Measurements from ENCODE around the gene GRAMD4. TPM values are rescaled to one million over a fixed set of nuclear protein-coding genes. Genes with fewer than 3 reads are reported as not detected.

The GRAMD4 gene
- total RNA-seq, 2 experiments from 2014 or later, result 41.2 to 42.1 TPM

- Mint-ChIP-seq H3K27ac (peak overlapping the region; percentile 94), H3K4me1 (ENCODE audit: low read depth) (peaks cover 52% of the 10 kb centered on the region), H3K27me3 (ENCODE audit: low read depth) (peaks cover 3% of the 10 kb centered on the region), H3K36me3 (ENCODE audit: low read depth) (no peaks in the 10 kb centered on the region), H3K9me3 (ENCODE audit: insufficient read depth) (no peaks in the 10 kb centered on the region), H3K4me3 (no peak overlapping the region)
- ChIA-PET CTCF (no interaction called here), POLR2A (interaction anchor here (0.6 to 2.2 kb wide), 2 partner anchors 20 to 1431 kb away, joined by 3 to 6 read pairs; partner anchors contain the start of gene NUP50)
- DNase-seq (no peak), ATAC-seq (no peak)
Measured at GRCh38 chr22:46593996-46594946, 25.9 kb upstream of the GRAMD4 start.

DNA sequence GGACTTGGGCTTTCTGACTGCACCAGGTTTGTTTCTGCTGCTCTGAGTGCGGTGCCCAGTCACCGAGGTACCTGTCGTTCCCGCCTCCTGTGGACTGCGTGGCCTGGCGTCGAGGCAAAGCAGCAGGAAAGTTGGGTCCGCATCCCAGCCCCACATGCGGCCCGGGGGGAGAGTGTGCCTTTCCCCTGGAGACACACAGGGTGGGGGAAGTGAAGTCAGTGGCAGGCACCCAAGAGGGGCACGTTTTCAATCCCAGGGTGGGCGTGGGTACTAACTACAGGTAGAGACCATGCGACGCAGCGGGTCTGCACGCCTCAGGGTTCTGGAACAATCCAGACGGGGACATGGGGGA lies 25.3 kb upstream of the GRAMD4 start:
- DNase-seq (no peak), ATAC-seq (no peak)
- H3K36me3 Mint-ChIP-seq (ENCODE audit: low read depth), result no peaks in the 10 kb centered on the region
- peaks cover 52% of the 10 kb centered on the region for H3K4me1 Mint-ChIP-seq (ENCODE audit: low read depth)
- H3K4me3 Mint-ChIP-seq, result no peak overlapping the region
- no peak overlapping the region for H3K27ac Mint-ChIP-seq
- peaks cover 3% of the 10 kb centered on the region for H3K27me3 Mint-ChIP-seq (ENCODE audit: low read depth)
- ChIA-PET CTCF (no interaction called here), POLR2A (interaction anchor here (1.5 kb wide), 1 partner anchor 20 kb away, joined by 3 read pairs; no protein-coding TSS in a partner anchor)
- H3K9me3 Mint-ChIP-seq (ENCODE audit: insufficient read depth), result no peaks in the 10 kb centered on the region

DNA sequence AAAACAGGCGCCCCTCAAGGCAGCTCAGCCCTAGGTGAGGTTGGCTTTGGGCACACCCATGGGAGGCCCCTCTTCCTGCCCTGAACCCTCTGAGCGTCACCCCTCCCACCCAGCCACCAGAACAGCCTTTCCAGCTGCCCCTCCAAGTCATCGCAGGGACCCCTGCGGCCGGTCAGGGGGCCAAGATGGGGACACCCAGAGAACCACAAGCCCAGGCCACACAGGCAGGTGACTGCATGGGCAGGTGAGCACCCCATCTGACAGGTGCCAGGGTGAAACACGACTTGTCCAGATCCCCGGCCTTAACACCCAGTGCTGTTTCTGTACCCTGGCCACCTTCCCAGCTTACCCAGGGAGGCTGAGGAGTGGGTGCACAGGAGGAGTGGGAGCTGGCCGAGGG lies 24.6 kb upstream of the GRAMD4 start:
- Mint-ChIP-seq H3K4me1 (ENCODE audit: low read depth) (peaks cover 47% of the 10 kb centered on the region), H3K4me3 (no peak overlapping the region), H3K36me3 (ENCODE audit: low read depth) (no peaks in the 10 kb centered on the region), H3K27me3 (ENCODE audit: low read depth) (peaks cover 3% of the 10 kb centered on the region), H3K9me3 (ENCODE audit: insufficient read depth) (no peaks in the 10 kb centered on the region), H3K27ac (no peak overlapping the region)
- DNase-seq (no peak), ATAC-seq (no peak)
- CTCF ChIA-PET, result no interaction called here
- POLR2A ChIA-PET, result interaction anchor here (1.5 kb wide), 1 partner anchor 19 kb away, joined by 3 read pairs; no protein-coding TSS in a partner anchor

- CTCF ChIA-PET, result no interaction called here
- POLR2A ChIA-PET, result interaction anchor here (1.5 kb wide), 1 partner anchor 18 kb away, joined by 3 read pairs; no protein-coding TSS in a partner anchor
- no peaks in the 10 kb centered on the region for H3K9me3 Mint-ChIP-seq (ENCODE audit: insufficient read depth)
- peaks cover 3% of the 10 kb centered on the region for H3K27me3 Mint-ChIP-seq (ENCODE audit: low read depth)
- peaks cover 42% of the 10 kb centered on the region for H3K4me1 Mint-ChIP-seq (ENCODE audit: low read depth)
- H3K36me3 Mint-ChIP-seq (ENCODE audit: low read depth), result no peaks in the 10 kb centered on the region
- DNase-seq (no peak), ATAC-seq (no peak)
- H3K27ac Mint-ChIP-seq, result no peak overlapping the region
- no peak overlapping the region for H3K4me3 Mint-ChIP-seq
Measured at GRCh38 chr22:46596032-46596441, 24.1 kb upstream of the GRAMD4 start.

DNA sequence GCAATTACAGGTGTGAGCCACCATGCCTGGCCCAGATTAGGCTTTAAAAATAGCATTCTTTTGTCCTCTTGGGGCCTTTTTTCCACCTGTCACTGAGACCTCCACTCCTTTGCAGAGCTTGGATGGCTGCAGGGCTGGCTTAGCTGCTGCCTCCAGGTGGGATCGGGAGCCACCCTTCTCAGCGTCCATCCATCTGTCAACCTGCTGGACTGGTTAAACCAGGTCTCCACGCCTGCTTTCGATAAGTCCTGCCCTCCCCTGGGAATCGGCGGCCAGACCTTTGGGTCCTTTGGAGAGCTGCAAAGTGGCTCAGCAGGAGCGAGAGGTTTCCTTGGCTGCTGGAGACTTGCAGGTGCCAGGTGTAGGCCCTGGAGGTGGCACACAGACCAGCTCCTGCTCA lies 23.4 kb upstream of the GRAMD4 start:
- Mint-ChIP-seq H3K27ac (peak overlapping the region; percentile 7), H3K4me1 (ENCODE audit: low read depth) (peaks cover 35% of the 10 kb centered on the region), H3K9me3 (ENCODE audit: insufficient read depth) (no peaks in the 10 kb centered on the region), H3K27me3 (ENCODE audit: low read depth) (peaks cover 3% of the 10 kb centered on the region), H3K36me3 (ENCODE audit: low read depth) (no peaks in the 10 kb centered on the region), H3K4me3 (no peak overlapping the region)
- POLR2A ChIA-PET, result no interaction called here
- CTCF ChIA-PET, result no interaction called here
- ATAC-seq, result no peak
- no peak for DNase-seq

DNA sequence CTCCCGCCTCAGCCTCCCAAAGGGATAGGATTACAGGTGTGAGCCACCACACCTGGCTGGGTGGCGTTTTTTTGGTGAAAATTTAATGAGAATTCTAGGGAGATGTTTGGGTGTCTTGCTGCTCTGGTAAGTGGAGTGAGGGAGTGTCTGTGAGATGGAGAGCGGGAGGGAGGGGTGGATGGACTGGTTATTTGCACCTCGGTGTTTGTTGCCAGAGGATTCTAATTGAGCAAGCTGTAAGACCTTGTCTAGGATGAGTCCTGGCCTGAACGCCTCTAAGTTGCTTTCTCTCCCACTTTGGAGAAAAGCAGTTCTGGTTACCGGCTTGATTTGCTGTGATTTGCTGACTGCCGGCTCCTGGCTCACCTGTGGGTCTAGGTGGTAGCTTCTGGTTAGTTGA lies 22.0 kb upstream of the GRAMD4 start:
- ChIA-PET CTCF (interaction anchor here (1.4 kb wide), 1 partner anchor 35 kb away, joined by 6 read pairs; no protein-coding TSS in a partner anchor), POLR2A (interaction anchor here (0.6 to 0.7 kb wide), 2 partner anchors 186 to 264 kb away, joined by 3 read pairs; no protein-coding TSS in a partner anchor)
- H3K4me3 Mint-ChIP-seq, result no peak overlapping the region
- DNase-seq, result no peak
- ATAC-seq, result no peak
- H3K9me3 Mint-ChIP-seq (ENCODE audit: insufficient read depth), result no peaks in the 10 kb centered on the region
- H3K4me1 Mint-ChIP-seq (ENCODE audit: low read depth), result peaks cover 24% of the 10 kb centered on the region
- no peaks in the 10 kb centered on the region for H3K36me3 Mint-ChIP-seq (ENCODE audit: low read depth)
- H3K27me3 Mint-ChIP-seq (ENCODE audit: low read depth), result peaks cover 3% of the 10 kb centered on the region
- H3K27ac Mint-ChIP-seq, result no peak overlapping the region

DNA sequence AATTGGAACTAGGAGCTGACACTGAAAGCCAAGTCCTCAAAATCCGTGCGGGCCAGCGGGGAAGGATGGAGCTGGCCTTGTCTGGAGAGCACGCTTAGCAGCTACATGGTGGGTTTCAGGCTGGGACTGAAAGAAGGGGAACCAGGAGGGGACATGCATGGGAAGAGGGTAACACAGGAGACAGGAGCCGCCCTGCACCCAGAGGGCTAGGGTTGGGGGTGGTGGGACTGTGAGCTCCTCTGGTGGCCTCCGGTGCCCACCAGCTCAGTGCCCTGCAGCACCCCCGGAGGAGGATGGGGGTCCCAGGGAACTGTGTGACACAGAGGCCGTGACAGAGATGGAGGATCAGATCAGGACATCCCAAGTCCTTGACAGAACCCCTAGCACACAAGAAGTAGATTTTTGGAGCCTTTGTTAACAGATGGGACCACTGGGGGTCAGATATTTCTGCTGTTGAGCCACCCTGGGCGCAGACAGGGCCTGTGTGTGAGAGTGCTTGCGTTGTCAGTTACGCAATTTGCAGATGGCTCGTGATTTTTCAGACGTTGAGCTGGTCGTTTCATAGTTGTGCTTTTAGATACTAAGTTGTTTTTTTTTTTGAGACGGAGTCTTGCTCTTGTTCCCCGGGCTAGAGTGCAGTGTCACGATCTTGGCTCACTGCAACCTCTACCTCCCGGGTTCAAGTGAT lies 21.3 kb upstream of the GRAMD4 start:
- ChIA-PET POLR2A (no interaction called here), CTCF (interaction anchor here (1.4 kb wide), 1 partner anchor 35 kb away, joined by 6 read pairs; no protein-coding TSS in a partner anchor)
- Mint-ChIP-seq H3K36me3 (ENCODE audit: low read depth) (no peaks in the 10 kb centered on the region), H3K4me1 (ENCODE audit: low read depth) (peaks cover 26% of the 10 kb centered on the region), H3K27ac (no peak overlapping the region), H3K9me3 (ENCODE audit: insufficient read depth) (no peaks in the 10 kb centered on the region), H3K4me3 (no peak overlapping the region), H3K27me3 (ENCODE audit: low read depth) (peaks cover 3% of the 10 kb centered on the region)
- DNase-seq (no peak), ATAC-seq (no peak)

GRCh38 chr22:46600273-46600796 lies 19.9 kb upstream of the GRAMD4 start:
- POLR2A ChIA-PET, result interaction anchor here (1.6 kb wide), 1 partner anchor 10 kb away, joined by 3 read pairs; no protein-coding TSS in a partner anchor

DNA sequence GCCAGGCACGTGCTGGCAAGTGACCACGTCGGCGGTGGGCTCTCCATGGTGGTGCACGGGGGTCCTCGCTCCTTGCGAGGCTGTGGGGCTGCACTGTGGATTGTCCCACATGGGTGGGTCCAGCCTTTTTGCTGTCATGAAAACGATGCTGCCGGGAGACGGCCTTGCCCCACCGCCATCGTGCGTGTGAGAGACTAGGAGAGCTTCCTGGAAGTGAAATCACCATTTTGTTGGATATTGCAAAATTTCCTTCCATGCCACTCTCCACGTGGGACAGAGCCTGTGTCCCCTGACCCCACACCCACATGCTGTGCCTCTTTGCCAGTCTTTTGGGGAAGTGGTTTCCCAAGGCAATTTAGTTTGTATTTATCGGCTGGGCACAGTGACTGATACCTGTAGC lies 18.2 kb upstream of the GRAMD4 start:
- POLR2A ChIA-PET, result interaction anchor here (1.6 kb wide), 1 partner anchor 9 kb away, joined by 3 read pairs; no protein-coding TSS in a partner anchor
- no peaks in the 10 kb centered on the region for H3K36me3 Mint-ChIP-seq (ENCODE audit: low read depth)
- H3K9me3 Mint-ChIP-seq (ENCODE audit: insufficient read depth), result peaks cover 3% of the 10 kb centered on the region
- H3K4me3 Mint-ChIP-seq, result no peak overlapping the region
- DNase-seq (no peak), ATAC-seq (no peak)
- no peak overlapping the region for H3K27ac Mint-ChIP-seq
- peaks cover 24% of the 10 kb centered on the region for H3K4me1 Mint-ChIP-seq (ENCODE audit: low read depth)
- CTCF ChIA-PET, result no interaction called here
- H3K27me3 Mint-ChIP-seq (ENCODE audit: low read depth), result peaks cover 3% of the 10 kb centered on the region

More at GRCh38 chr22:46600273-46600796, 19.9 kb upstream of the GRAMD4 start:
- CTCF ChIA-PET, result no interaction called here
- H3K27ac Mint-ChIP-seq, result no peak overlapping the region
- no peak for DNase-seq
- H3K4me3 Mint-ChIP-seq, result no peak overlapping the region
- ATAC-seq, result no peak
- H3K27me3 Mint-ChIP-seq (ENCODE audit: low read depth), result peaks cover 3% of the 10 kb centered on the region
- no peaks in the 10 kb centered on the region for H3K36me3 Mint-ChIP-seq (ENCODE audit: low read depth)
- H3K9me3 Mint-ChIP-seq (ENCODE audit: insufficient read depth), result peaks cover 2% of the 10 kb centered on the region
- peaks cover 25% of the 10 kb centered on the region for H3K4me1 Mint-ChIP-seq (ENCODE audit: low read depth)

DNA sequence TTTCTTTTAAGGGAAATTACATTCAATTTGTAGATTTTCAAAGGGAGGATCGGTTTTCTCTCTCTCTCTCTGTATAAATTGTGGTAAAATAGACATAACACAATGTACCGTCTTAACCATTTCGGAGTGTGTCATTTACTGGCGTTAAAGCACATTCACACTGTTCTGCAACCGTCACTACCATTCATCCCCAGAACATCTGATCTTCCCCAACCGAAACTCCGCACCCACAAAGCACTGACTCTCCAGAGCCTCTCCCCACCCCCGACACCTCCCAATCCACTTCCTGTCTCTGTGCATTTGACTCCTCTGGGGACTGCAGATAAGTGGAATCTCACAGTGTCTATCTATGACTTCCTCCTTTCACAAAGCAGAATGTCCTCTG lies 15.9 kb upstream of the GRAMD4 start:
- ChIA-PET POLR2A (no interaction called here), CTCF (no interaction called here)
- Mint-ChIP-seq H3K27me3 (ENCODE audit: low read depth) (no peaks in the 10 kb centered on the region), H3K4me3 (peak overlapping the region; percentile 69), H3K9me3 (ENCODE audit: insufficient read depth) (peaks cover 3% of the 10 kb centered on the region), H3K36me3 (ENCODE audit: low read depth) (no peaks in the 10 kb centered on the region), H3K27ac (peak overlapping the region; percentile 73), H3K4me1 (ENCODE audit: low read depth) (peaks cover 22% of the 10 kb centered on the region)
- peak; percentile 92 for ATAC-seq
- DNase-seq, result peak; percentile 80

DNA sequence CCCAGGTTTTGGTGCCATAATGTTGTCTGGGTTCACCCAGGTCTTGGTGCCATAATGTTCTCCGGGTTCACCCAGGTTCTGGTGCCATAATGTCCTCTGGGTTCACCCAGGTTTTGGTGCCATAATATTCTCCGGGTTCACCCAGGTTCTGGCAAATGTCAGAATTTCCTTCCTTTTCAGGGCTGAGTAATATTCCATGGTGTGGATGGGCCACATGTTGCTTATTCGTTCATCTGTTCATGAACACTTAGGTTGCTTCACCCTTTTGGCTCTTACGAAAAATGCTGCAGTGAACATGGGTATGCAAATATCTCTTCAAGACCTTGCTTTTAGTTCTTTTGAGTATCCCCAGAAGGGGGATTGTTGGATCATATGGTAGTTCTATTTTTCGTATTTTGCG lies 15.1 kb upstream of the GRAMD4 start:
- no peak for ATAC-seq
- POLR2A ChIA-PET, result no interaction called here
- Mint-ChIP-seq H3K9me3 (ENCODE audit: insufficient read depth) (peaks cover 3% of the 10 kb centered on the region), H3K4me1 (ENCODE audit: low read depth) (peaks cover 26% of the 10 kb centered on the region), H3K27ac (peak overlapping the region; percentile 43), H3K27me3 (ENCODE audit: low read depth) (no peaks in the 10 kb centered on the region), H3K4me3 (no peak overlapping the region), H3K36me3 (ENCODE audit: low read depth) (no peaks in the 10 kb centered on the region)
- no peak for DNase-seq
- CTCF ChIA-PET, result no interaction called here

DNA sequence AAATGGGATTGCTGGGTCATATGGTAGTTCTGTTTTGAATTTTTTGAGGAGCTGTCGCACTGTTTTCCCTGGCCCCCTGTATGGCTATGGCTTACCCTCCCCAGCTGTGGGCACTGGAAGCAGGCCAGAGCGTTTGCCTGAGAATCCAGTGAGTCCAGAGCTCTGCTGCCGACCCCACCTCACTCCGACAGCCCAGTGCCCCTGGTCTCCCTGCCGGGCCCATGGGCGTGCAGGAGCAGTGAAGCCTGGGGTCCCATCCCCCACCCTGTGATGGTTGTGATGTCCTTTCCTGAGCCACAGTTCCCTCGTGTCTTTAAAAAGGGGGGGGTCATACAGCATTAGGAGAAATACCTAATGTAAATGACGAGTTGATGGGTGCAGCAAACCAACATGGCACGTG lies 13.3 kb upstream of the GRAMD4 start:
- CTCF ChIA-PET, result no interaction called here
- Mint-ChIP-seq H3K27ac (no peak overlapping the region), H3K4me3 (no peak overlapping the region), H3K4me1 (ENCODE audit: low read depth) (peaks cover 34% of the 10 kb centered on the region), H3K9me3 (ENCODE audit: insufficient read depth) (peaks cover 3% of the 10 kb centered on the region), H3K36me3 (ENCODE audit: low read depth) (no peaks in the 10 kb centered on the region), H3K27me3 (ENCODE audit: low read depth) (no peaks in the 10 kb centered on the region)
- DNase-seq (no peak), ATAC-seq (no peak)
- POLR2A ChIA-PET, result no interaction called here
